Neural progenitor cell (in vitro differentiated cells): ENCODE results near the gene DDX17. TPM values are rescaled to one million over a fixed set of nuclear protein-coding genes. Genes with fewer than 3 reads are reported as not detected.

Experiments used
- DNase-seq: peaks from one replicate; pipeline ENCODE4 v3.0.0-alpha.2; 2016; ENCODE audit warnings: low spot score
- H2AFZ ChIP-seq: fragments of 200-600 bp; sonication (generic); replicated peaks from 2 replicates; pipeline ENCODE4 v1.6.1; 2016; ENCODE audit warnings: antibody characterized with exemption
- H3F3A ChIP-seq: fragments of 200-600 bp; sonication (generic); 2 replicates; pipeline ENCODE4 v1.6.1; 2016; ENCODE audit warnings: antibody characterized with exemption, low read depth
- H3K27ac ChIP-seq: fragments of 200-600 bp; sonication (generic); 2 replicates; pipeline ENCODE4 v1.5.1; 2016; ENCODE audit warnings: mild to moderate bottlenecking
- H3K27me3 ChIP-seq: fragments of 200-600 bp; sonication (generic); 2 replicates; pipeline ENCODE4 v1.6.1; 2016; ENCODE audit warnings: mild to moderate bottlenecking, moderate library complexity
- H3K36me3 ChIP-seq: fragments of 200-600 bp; sonication (generic); 2 replicates; pipeline ENCODE4 v1.5.1; 2016
- H3K4me1 ChIP-seq: fragments of 200-600 bp; sonication (generic); 2 replicates; pipeline ENCODE4 v1.6.1; 2016; ENCODE audit warnings: mixed run types
- H3K4me2 ChIP-seq: fragments of 200-600 bp; sonication (generic); 2 replicates; pipeline ENCODE4 v1.6.1; 2016
- H3K4me3 ChIP-seq: fragments of 200-600 bp; sonication (generic); 2 replicates; pipeline ENCODE4 v1.5.1; 2016
- H3K79me2 ChIP-seq: fragments of 200-600 bp; sonication (generic); 2 replicates; pipeline ENCODE4 v1.6.1; 2016; ENCODE audit warnings: low read depth
- H3K9ac ChIP-seq: fragments of 200-600 bp; sonication (generic); 2 replicates; pipeline ENCODE4 v1.6.1; 2016
- H3K9me3 ChIP-seq: fragments of 200-600 bp; sonication (generic); 2 replicates; pipeline ENCODE4 v1.5.1; 2016; ENCODE audit warnings: low read depth
- H4K20me1 ChIP-seq: fragments of 200-600 bp; sonication (generic); 2 replicates; pipeline ENCODE4 v1.6.1; 2016; ENCODE audit warnings: low read depth
- H3K27ac Mint-ChIP-seq: 3 replicates; pipeline ENCODE4 v1.8.0; 2021; ENCODE audit warnings: mixed read lengths
- H3K27me3 Mint-ChIP-seq: 2 replicates; pipeline ENCODE4 v1.8.0; 2022; ENCODE audit warnings: low read depth, mild to moderate bottlenecking, inconsistent platforms, moderate library complexity, mixed read lengths; ENCODE audit not compliant: insufficient read depth
- H3K36me3 Mint-ChIP-seq: 3 replicates; pipeline ENCODE4 v1.8.0; 2021; ENCODE audit warnings: mixed read lengths
- H3K4me1 Mint-ChIP-seq: 3 replicates; pipeline ENCODE4 v1.8.0; 2021; ENCODE audit warnings: mixed read lengths
- H3K4me3 Mint-ChIP-seq: 3 replicates; pipeline ENCODE4 v1.8.0; 2021; ENCODE audit warnings: mild to moderate bottlenecking, moderate library complexity, mixed read lengths
- H3K9me3 Mint-ChIP-seq: 3 replicates; pipeline ENCODE4 v1.8.0; 2020; ENCODE audit warnings: mixed read lengths
- EZH2 ChIP-seq: fragments of 200-600 bp; sonication (generic); IDR thresholded peaks from 2 replicates; pipeline ENCODE4 v1.6.1; 2017; ENCODE audit warnings: antibody characterized with exemption, mild to moderate bottlenecking, moderate library complexity
- EZH2phosphoT487 ChIP-seq: fragments of 200-600 bp; sonication (generic); IDR thresholded peaks from 2 replicates; pipeline ENCODE4 v1.6.1; 2017; ENCODE audit warnings: antibody characterized with exemption
- total RNA-seq: library from RNA; depleted of rRNA; stranded (reverse); fragments of >200 nt; gene quantifications from 2 replicates; pipeline ENCODE4 v1.2.3, GENCODE V29; 2015; ENCODE audit warnings: low replicate concordance
- TF ChIP-seq, protein P1 (sequence below): fragments of 200-600 bp; sonication (generic); IDR thresholded peaks from 2 replicates; pipeline ENCODE4 v1.5.1; 2017; ENCODE audit warnings: antibody characterized with exemption, mild to moderate bottlenecking

The DDX17 gene
- total RNA-seq, 1 donor from 2014 or later: 621 TPM

GRCh38 chr22:38442967-38443627, 63.0 kb downstream of the DDX17 start:
- Histone ChIP-seq H3K4me3 (no peak overlapping the region), H3K27ac (no peak overlapping the region), H3F3A (no peaks in the 10 kb centered on the region), H3K36me3 (no peaks in the 10 kb centered on the region), H3K27me3 (no peaks in the 10 kb centered on the region), H3K9ac (no peak overlapping the region), H3K9me3 (no peaks in the 10 kb centered on the region), H2AFZ (no peak overlapping the region), H3K4me1 (no peaks in the 10 kb centered on the region), H3K4me2 (no peak overlapping the region), H4K20me1 (no peaks in the 10 kb centered on the region), H3K79me2 (no peaks in the 10 kb centered on the region)
- Mint-ChIP-seq H3K4me1 (peaks cover 7% of the 10 kb centered on the region), H3K27ac (no peak overlapping the region), H3K9me3 (no peaks in the 10 kb centered on the region), H3K27me3 (no peaks in the 10 kb centered on the region), H3K4me3 (no peak overlapping the region), H3K36me3 (no peaks in the 10 kb centered on the region)
- TF ChIP-seq EZH2phosphoT487 (no peak), EZH2 (no peak)
- TF ChIP-seq, protein P1, sequence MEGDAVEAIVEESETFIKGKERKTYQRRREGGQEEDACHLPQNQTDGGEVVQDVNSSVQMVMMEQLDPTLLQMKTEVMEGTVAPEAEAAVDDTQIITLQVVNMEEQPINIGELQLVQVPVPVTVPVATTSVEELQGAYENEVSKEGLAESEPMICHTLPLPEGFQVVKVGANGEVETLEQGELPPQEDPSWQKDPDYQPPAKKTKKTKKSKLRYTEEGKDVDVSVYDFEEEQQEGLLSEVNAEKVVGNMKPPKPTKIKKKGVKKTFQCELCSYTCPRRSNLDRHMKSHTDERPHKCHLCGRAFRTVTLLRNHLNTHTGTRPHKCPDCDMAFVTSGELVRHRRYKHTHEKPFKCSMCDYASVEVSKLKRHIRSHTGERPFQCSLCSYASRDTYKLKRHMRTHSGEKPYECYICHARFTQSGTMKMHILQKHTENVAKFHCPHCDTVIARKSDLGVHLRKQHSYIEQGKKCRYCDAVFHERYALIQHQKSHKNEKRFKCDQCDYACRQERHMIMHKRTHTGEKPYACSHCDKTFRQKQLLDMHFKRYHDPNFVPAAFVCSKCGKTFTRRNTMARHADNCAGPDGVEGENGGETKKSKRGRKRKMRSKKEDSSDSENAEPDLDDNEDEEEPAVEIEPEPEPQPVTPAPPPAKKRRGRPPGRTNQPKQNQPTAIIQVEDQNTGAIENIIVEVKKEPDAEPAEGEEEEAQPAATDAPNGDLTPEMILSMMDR: no peak
- no peak for DNase-seq

GRCh38 chr22:38441620-38442287, 64.4 kb downstream of the DDX17 start:
- Histone ChIP-seq H3K79me2 (no peaks in the 10 kb centered on the region), H3K36me3 (no peaks in the 10 kb centered on the region), H3K4me1 (no peaks in the 10 kb centered on the region), H2AFZ (no peak overlapping the region), H3K27ac (no peak overlapping the region), H4K20me1 (no peaks in the 10 kb centered on the region), H3K4me2 (no peak overlapping the region), H3K9me3 (no peaks in the 10 kb centered on the region), H3K27me3 (no peaks in the 10 kb centered on the region), H3F3A (no peaks in the 10 kb centered on the region), H3K9ac (no peak overlapping the region), H3K4me3 (no peak overlapping the region)
- Mint-ChIP-seq H3K9me3 (no peaks in the 10 kb centered on the region), H3K36me3 (no peaks in the 10 kb centered on the region), H3K27me3 (no peaks in the 10 kb centered on the region), H3K4me1 (peaks cover 7% of the 10 kb centered on the region), H3K27ac (no peak overlapping the region), H3K4me3 (no peak overlapping the region)
- TF ChIP-seq, protein P1: no peak
- TF ChIP-seq EZH2phosphoT487: no peak
- no peak for TF ChIP-seq EZH2
- DNase-seq: no peak

- Histone ChIP-seq H3K79me2 (no peaks in the 10 kb centered on the region), H3K27ac (no peak overlapping the region), H3K27me3 (no peaks in the 10 kb centered on the region), H3K4me2 (no peak overlapping the region), H4K20me1 (no peaks in the 10 kb centered on the region), H3K4me3 (no peak overlapping the region), H3K4me1 (no peaks in the 10 kb centered on the region), H2AFZ (no peak overlapping the region), H3K9me3 (no peaks in the 10 kb centered on the region), H3K36me3 (no peaks in the 10 kb centered on the region), H3F3A (no peaks in the 10 kb centered on the region), H3K9ac (no peak overlapping the region)
- Mint-ChIP-seq H3K4me1 (peaks cover 10% of the 10 kb centered on the region), H3K4me3 (no peak overlapping the region), H3K9me3 (no peaks in the 10 kb centered on the region), H3K36me3 (no peaks in the 10 kb centered on the region), H3K27ac (no peak overlapping the region), H3K27me3 (no peaks in the 10 kb centered on the region)
- DNase-seq: no peak
- TF ChIP-seq EZH2phosphoT487 (no peak), EZH2 (no peak)
- TF ChIP-seq, protein P1: no peak
Measured at GRCh38 chr22:38440747-38441350, 65.3 kb downstream of the DDX17 start.
